ENCODE data around the gene CRB2.

The CRB2 gene

GRCh38 chr9:123402981-123403509, 47.0 kb downstream of the CRB2 start:
- DNase-seq (ENCODE audit: low read depth): no peak

DNA sequence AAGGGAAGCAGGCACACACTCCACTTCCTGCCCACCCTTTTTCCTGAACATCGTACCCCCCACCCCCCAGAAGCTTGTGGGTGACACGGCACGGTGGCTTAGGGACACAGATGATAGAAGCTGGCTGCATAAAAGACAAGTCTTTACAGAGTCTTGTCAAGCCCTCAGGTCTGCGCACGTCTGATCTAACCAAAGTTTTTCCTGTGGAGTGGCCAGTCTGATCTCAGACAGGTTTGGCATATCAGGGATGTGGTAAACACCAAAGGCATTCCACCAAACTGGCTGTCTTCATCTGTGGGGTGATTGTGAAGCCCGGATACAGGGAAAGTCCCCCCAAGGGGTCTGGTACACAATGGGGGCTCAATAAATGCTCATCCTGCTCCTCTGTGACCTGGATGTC, 50.0 kb downstream of the CRB2 start:
- no peak for DNase-seq (ENCODE audit: low read depth)

GRCh38 chr9:123406691-123407216, 50.8 kb downstream of the CRB2 start:
- DNase-seq (ENCODE audit: low read depth): no peak

- DNase-seq (ENCODE audit: low read depth): no peak
Measured at GRCh38 chr9:123407217-123407851, 51.3 kb downstream of the CRB2 start.

DNA sequence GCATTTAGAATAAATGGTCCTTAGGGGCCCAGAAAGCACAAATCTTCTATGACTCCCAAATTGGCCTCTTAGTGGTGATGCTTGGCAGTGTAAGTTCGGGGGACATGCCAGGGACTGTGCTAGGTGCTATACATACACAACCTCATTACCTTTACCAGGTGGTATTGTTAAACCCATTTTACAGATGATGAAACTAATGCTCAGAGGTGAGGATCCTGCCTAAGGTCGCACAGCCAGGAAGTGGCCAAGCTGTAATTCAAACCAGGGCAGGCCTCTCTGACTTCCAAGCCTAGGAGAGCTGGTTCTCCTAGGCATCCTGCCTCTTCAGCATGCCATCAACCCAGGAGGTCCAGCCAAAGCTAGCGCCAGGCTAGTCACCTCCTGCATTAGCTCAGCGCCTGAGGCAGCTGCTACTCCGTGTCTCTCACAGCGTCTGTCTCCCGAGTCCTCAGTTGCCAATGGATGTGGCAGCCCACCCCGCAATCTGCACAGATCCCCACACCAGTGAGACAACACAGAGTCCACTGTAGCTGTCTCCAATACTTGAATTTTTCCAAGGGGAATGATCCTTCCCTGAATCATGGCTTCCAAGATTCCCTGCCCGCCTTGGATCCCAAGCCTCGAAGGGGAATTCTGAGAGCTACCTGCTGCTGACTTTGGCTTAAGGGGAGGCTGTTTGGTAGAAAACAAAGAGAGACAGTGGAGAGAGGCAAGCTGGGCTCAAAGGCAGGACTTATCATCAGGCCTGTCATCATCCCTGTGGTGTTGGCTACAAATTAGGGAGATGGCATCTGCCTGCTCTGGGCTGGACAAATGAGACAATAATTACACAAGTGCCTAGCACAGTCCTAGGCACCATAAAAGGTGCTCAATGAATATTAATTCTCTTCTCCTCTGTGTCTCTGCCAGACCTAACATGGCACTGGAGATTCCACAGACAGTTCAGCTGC, 52.6 kb downstream of the CRB2 start:
- DNase-seq (ENCODE audit: low read depth): no peak

- DNase-seq (ENCODE audit: low read depth): no peak
Measured at GRCh38 chr9:123410281-123410910, 54.4 kb downstream of the CRB2 start.

DNA sequence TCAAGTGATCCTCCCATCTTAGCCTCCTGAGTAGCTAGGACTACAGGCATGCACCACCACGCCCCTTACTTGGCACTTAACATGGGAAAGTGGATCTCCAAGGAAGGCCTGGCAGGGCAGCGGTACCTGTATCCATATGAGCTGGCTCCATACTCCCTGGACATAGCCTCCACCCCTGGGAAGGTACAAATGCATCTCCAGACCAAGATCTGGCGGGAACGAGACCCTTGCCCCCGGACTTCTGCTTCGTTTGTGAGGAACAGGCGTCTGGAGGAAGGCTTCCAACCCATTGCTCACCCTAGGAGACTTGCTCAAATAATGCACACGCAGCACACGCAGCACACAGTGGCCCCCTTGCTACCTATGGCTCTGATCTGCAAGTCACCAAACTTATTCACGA, 55.2 kb downstream of the CRB2 start:
- DNase-seq (ENCODE audit: low read depth): no peak

- no peak for DNase-seq (ENCODE audit: low read depth)
Measured at GRCh38 chr9:123411636-123412035, 55.6 kb downstream of the CRB2 start.

DNA sequence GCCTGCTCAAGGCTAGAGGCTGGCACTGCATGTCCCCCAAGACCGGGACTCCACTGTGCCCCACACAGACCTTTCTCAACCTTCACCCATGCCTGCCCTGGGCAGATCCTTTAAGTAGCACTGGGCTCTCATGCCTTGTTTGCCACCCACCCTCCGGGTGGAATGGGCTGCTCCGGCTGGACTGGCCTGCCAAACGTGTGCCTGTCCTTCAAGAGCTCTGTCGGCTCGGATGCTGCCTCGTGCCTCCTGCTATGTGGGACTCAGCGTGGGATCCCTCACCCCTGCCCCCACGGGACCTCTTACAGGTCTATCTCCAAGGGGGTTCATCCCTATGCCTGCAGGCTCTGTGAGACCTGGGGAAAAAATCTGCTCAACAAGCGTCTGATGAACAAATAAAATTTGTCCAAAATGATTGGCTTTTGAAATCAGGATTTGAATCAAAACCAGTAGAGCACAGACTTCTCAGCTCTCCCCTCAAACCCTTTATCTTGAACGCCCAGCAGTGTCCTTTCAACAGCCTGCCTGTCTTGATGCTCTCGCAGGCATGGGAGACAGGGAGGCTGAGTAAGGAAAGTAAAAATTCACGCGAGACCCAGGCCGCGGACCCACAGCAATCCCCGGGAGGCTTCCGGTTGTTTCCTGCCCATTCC, 56.3 kb downstream of the CRB2 start:
- no peak for DNase-seq (ENCODE audit: low read depth)

- no peak for DNase-seq (ENCODE audit: low read depth)
Measured at GRCh38 chr9:123414204-123414603, 58.2 kb downstream of the CRB2 start.

DNA sequence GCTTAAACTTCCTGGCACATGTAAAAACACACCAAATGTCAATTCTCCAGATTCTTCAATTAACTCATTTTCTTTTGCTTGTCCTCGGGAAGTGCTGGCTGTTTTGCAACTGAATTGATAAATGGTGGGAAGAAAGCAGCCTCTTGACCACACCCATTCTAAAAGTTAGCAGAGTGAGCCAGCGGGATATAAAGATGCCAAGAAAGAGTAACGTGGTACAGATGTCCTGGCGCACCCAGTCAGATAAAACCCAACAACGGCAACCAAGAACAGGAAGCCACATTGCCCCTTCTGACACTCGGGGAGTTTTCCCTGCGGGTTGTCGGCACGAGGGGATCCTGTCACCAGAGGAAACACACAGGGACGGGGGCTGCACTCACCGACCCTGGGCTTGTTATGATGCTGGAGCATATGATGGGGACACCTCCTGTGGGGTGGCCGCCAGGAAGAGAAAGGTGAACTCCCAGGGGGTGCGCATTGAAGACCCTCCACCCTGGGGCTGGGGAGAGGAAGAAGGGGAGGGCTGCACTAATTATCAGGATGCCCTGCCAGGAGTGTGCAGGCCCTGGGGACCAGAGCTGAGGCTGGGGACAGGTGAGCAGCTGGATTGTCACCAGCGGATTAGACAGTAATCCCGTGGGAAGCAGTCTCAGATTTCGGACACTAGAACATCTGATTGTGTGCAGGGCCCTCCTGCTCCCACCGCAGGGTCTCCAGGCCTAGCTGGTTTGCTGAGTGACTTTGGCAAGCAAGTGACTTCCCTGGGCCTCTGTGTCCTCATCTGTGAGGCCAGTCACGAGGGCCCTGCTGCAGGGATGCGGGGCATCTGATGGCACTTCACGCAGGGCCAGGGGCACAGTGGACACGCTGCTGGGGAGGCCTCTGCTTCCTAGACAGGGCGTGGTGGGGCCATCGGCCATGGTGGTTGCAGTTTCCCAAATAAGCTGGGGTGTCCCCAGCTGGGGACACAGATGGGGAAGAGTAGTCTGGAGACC, 59.2 kb downstream of the CRB2 start:
- no peak for DNase-seq (ENCODE audit: low read depth)

DNA sequence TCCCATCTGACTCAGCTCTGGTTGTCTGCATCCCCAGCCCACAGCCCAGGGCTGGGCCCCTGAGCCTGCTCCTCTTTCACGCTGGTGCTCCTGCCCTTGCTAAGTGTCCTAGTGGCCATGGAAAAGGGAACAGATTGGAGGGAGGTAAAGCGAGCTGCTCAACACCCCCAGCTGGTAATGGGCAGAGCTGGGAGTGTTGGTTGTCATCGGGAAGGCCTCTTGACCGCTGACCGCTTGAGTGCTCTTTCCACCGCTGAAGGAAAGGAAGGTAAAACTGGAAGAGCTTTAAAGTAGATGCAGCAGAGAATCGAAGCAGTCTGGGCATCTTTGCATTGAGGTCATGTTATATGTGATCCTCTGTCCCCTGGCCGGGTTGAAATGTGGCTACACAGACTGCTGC, 60.2 kb downstream of the CRB2 start:
- DNase-seq (ENCODE audit: low read depth): no peak

GRCh38 chr9:123417289-123418051, 61.5 kb downstream of the CRB2 start:
- no peak for DNase-seq (ENCODE audit: low read depth)

GRCh38 chr9:123418052-123418430, 62.0 kb downstream of the CRB2 start:
- DNase-seq (ENCODE audit: low read depth): no peak

GRCh38 chr9:123418506-123418905, 62.5 kb downstream of the CRB2 start:
- no peak for DNase-seq (ENCODE audit: low read depth)

GRCh38 chr9:123419091-123419490, 63.1 kb downstream of the CRB2 start:
- DNase-seq (ENCODE audit: low read depth): no peak

DNA sequence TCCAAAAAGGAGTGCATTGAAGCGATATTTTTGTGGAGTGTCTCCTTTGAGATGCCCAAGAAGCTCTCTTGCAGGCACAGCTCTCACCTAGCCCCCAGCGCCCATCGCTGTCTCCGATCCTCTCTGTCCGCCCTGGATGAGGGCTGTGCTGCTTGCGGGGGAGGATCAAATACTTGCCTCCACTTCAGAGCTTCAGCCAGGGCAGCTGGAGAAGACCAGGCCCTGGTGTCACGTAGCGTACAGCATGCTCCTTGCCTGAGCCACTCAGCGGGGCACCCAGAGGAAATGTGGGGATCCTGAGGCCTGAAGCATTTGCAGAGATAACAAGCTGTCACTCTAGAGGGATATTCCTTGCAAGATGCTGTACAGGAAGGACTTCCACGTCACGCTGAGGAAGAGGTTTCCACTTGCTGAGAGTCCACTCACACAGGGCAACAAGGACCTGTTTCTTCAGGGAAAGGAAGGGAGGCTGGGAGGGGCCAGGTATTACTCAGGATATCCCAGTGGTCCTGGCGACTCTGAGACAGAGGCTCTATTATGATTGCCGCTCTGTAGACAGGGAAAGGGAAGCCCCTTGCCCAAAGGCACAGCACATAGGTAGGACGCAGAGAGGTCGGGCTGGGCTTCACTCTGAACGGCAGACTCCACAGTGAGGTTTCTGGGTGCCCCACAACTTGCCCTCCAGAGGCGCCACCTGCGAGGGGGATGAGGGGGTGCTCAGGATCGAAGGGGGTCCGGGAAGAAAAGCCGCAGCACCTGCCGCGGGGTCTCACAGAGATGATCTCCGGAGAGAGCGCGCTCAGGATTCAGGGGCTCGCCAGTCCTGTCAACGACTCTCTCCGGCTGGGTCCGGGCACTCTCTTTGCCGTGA, 64.0 kb downstream of the CRB2 start:
- DNase-seq (ENCODE audit: low read depth): no peak

DNA sequence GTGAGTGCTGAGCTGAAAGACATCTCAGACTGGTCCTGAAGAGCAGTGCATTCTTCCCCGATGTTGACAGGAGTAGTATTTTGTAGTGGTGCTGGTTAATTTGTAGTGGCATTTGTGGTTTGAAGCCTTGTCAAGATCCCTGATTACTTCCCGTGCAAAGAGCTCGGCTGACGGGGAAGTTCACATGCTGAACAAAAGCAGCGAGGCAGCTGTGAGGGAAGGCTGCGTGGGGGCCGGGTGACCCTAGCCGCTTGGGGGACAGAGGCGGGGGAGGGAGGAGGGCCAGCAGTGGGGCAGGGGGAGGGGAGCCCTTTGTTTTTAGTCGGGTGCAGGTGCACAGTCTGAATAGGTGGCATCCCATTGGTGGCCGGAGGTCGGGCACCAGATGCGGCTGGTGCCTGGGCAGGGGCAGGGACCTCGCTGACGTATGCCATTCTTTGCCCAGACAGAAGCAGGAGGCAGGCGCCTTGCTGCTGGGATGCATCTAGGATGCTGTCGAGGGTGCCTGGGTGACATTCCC, 64.7 kb downstream of the CRB2 start:
- no peak for DNase-seq (ENCODE audit: low read depth)

DNA sequence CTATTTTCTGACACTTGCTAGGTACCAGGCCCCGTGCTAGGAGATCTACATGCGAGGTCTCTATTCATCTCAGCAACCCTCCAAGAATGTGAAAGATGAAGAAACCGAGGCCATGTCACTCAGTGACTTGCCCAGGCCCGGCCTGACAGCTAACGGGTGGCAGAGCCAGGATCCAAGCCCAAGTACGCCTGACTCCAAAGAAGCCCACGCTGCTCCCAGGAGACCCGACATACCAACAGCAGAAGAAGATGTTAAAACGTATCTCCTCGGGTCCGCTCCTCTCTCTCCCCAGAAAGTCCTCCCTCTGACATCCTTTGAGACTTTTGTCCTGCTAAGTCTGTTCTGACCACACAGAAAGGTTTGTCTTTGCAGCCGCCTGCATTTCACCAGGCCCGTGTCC, 65.2 kb downstream of the CRB2 start:
- DNase-seq (ENCODE audit: low read depth): no peak
